Fibroblast of mammary gland (primary cell): Measurements from ENCODE around the gene ANKRD36.
"Not testable (repeated sequence)": the region's sequence is repeated elsewhere in the genome, so short reads cannot be mapped to it uniquely, and the experiment has no call there.

Source experiments
- DNase-seq: peaks from one replicate; pipeline ENCODE4 v3.0.0-alpha.2; 2010; ENCODE audit warnings: low read depth
- H3K4me3 ChIP-seq: 2 replicates; pipeline ENCODE4 v1.5.1; 2011; ENCODE audit warnings: low read depth, mild to moderate bottlenecking, low read length, moderate library complexity; ENCODE audit not compliant: control insufficient read depth
- TF ChIP-seq, protein P1 (sequence below): conservative IDR thresholded peaks from 2 replicates; pipeline ENCODE4 v1.5.1; 2011; ENCODE audit warnings: low read depth, low read length, inconsistent platforms; ENCODE audit not compliant: control insufficient read depth, insufficient read depth

Gene ANKRD36

GRCh38 chr2:97113050-97113881, at the start of gene ANKRD36:
Gene ANKRD36 (plus strand): TSS chr2:97113153. CDS start chr2:97113740, 587 bp downstream.
- peak; percentile 69 for DNase-seq
- peak within 1 kb of the TSS; percentile 71 for H3K4me3 ChIP-seq

DNA sequence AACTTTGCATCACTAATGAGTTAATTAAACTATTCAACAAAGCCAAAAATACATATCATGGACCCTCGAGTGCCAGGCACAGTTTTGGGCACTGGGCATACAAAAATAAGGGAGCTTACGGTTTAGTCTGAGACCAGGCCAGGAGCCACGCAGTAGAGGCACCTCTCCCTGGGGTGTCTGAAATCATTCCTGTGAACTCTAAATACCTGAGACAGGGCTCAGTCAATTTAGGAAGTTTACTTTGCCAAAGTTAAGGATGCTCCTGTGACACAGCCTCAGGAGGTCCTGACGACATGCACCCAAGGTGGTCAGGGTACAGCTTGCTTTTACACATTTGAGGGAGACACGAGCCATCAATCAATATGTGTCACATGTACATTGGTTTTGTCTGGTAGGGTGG, 46.9 kb upstream of the ANKRD36 start:
- not testable (repeated sequence) for H3K4me3 ChIP-seq, DNase-seq

DNA sequence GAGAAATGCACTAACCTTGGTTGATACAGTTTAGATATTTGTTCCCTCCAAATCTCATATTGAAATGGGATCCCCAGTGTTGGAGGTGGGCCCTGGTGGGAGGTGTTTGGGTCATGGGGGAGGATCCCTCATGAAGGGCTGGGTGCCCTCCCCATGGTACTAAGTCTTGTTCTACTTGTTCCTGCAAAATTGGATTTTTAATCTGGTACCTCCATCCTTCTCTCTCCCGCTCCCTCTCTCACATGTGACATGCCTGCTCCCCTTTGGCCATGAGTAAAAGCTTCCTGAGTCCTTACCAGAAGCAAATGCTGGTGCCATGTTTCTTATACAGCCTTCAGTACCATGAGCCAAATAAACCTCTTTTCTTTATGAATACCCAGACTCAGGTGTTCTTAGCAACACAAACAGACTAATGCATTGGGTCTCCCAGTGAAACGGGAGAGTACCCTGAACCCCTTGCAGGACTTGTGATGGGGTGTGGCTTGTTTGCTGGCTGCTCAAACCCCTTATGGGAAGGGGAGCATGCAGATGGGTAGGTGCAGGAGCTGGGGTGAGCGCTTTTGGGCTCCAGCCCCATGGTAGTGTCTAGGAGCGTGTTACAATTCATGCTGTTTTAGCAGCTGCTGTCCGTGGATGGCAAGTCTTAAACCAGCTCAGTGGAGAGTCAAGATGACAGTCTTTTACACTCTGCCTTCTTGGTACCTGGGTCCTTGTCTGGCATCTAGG, 45.5 kb upstream of the ANKRD36 start:
- DNase-seq: no peak
- H3K4me3 ChIP-seq: no peak overlapping the region
- TF ChIP-seq, protein P1, sequence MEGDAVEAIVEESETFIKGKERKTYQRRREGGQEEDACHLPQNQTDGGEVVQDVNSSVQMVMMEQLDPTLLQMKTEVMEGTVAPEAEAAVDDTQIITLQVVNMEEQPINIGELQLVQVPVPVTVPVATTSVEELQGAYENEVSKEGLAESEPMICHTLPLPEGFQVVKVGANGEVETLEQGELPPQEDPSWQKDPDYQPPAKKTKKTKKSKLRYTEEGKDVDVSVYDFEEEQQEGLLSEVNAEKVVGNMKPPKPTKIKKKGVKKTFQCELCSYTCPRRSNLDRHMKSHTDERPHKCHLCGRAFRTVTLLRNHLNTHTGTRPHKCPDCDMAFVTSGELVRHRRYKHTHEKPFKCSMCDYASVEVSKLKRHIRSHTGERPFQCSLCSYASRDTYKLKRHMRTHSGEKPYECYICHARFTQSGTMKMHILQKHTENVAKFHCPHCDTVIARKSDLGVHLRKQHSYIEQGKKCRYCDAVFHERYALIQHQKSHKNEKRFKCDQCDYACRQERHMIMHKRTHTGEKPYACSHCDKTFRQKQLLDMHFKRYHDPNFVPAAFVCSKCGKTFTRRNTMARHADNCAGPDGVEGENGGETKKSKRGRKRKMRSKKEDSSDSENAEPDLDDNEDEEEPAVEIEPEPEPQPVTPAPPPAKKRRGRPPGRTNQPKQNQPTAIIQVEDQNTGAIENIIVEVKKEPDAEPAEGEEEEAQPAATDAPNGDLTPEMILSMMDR: no peak

- DNase-seq: no peak
- TF ChIP-seq, protein P1: no peak
- H3K4me3 ChIP-seq: no peak overlapping the region
These were observed 44.9 kb upstream of the ANKRD36 start for GRCh38 chr2:97068074-97068473.

GRCh38 chr2:97068722-97069121, 44.2 kb upstream of the ANKRD36 start:
- not testable (repeated sequence) for DNase-seq, H3K4me3 ChIP-seq

DNA sequence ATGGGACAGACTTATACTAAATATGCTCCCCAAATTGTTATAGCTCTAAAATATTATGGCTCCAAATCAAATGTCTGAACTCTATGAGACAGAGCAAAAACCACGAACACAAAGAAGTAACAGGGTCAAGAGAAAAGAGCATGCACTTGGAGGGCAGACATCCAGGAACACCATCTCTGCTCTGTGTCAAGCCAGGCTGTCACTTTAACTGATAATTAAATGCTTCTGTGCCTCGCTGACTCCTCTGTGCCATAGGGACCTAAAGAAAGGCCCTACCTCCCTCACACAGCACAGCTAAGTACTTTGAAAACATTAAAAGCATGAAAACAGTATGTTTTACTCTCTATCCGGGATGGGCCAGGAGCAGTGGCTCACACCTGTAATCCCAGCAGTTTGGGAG, 42.0 kb upstream of the ANKRD36 start:
- not testable (repeated sequence) for DNase-seq, H3K4me3 ChIP-seq

GRCh38 chr2:97077213-97077612, 35.7 kb upstream of the ANKRD36 start:
- DNase-seq, H3K4me3 ChIP-seq: not testable (repeated sequence)

DNA sequence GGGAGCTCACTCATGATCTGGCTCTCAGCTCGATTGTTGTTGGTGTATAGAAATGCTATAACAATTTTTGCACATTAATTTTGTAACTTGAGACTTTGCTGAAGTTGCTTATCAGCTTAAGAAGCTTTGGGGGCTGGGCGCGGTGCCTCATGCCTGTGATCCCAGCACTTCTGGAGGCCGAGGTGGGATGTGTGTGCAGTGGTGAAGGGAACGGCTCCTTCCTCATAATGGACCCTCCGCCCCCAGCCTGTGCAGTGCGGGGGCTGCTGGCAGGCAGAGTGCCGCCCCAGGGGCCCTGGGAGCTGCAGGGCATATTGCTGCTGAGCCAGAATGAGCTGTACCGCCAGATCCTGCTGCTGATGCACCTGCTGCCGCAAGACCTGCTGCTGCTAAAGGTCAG, 32.1 kb upstream of the ANKRD36 start:
- H3K4me3 ChIP-seq, DNase-seq: not testable (repeated sequence)

- DNase-seq, H3K4me3 ChIP-seq: not testable (repeated sequence)
These were observed 30.7 kb upstream of the ANKRD36 start for GRCh38 chr2:97082206-97082605.

DNA sequence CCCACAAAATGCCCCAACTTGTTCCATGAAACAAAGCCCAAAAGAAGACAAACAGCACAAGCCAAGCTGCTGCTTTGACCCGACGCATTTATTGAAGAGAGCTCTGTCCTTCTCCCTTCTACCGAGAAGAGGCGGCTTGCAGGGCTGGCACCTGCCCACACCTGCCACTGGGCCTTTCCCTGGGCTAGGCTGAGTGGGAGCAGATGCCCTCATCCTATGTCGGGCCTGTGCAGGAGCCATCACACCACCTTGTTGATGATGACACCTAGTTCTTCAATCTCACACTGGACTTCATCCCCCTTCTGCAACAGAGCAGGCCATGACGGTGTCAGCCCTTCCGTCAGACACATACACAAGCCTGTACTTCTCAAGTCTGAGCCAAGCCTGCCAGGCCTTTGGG, 29.4 kb upstream of the ANKRD36 start:
- H3K4me3 ChIP-seq, DNase-seq: not testable (repeated sequence)

DNA sequence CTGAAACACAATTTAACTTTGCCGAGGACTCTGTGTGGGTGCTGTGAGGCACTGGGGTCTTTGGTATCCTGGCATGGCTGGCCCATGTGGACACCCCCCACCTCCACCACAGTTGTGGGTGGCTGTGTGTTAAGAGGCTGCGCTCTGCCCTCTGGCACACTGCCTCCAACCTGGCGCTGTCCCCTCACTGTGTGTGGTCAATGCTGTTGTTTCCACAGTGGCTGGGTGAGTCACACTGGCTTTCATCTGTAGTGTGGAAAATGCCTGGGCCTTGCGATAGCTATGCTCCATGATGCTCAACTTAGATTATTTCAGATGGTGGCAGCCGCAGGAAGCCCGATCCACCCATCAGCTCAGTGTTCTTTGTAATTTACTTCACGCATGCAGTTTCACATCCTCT, 27.9 kb upstream of the ANKRD36 start:
- H3K4me3 ChIP-seq, DNase-seq: not testable (repeated sequence)

DNA sequence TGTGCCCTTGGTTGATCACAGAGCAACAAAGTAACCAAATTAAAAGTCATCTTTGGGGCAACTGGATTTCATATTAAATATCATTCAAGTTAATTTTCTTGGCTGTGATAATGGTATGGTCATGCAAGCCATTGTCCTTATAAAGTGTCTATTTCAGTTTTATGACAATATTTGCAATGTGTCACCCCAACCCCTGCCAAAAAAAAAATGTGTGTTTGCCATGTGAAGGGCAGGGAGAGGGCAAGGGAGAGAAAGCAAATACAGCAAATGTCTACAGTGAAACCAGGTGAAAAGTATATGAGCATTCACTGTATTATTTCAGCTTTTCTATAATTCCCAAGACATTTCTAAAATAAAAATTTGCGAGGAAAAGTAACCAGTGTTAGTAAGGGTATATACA, 24.2 kb upstream of the ANKRD36 start:
- not testable (repeated sequence) for H3K4me3 ChIP-seq, DNase-seq

GRCh38 chr2:97092946-97093345, 20.0 kb upstream of the ANKRD36 start:
- not testable (repeated sequence) for H3K4me3 ChIP-seq, DNase-seq

DNA sequence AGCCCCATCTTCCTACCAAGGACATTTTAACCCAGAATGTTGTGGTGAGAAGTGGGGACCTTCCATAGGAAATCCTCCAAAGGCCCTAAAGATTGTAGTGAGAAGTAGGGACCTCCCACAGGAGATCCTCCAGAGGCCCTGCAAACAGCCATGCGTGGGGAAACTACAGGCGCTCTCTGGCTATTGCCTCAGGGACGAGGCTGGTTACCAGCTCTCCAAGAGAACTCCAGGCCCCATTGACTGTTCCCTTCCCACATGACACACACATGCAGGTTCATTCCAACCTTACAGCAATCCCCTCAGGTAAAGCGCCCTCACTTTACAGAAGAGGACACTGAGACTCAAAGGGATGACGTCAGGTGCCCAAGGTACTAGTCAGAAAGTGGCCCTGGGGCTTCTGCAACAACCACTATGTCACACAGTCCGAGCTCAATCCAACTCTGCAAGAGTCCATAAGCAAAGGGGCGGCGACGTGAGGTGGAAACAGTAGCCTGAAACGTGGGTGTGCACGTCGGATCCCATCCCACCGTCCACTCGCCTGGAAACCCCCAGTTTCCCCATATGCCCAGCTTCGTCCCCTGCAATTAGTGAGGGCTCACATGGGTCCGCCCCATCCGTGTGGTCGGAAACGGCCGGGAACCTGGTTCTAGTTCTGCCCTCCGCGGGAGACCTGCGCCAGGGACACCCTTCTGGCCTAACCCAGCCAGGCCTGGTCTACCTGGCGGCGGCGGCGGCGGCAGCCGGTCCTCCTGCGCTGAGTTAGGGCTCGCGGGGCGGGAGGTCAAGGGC, 18.8 kb upstream of the ANKRD36 start:
- H3K4me3 ChIP-seq, DNase-seq: not testable (repeated sequence)

GRCh38 chr2:97094772-97095611, 18.0 kb upstream of the ANKRD36 start, which contains the start of gene FAHD2B:
Gene FAHD2B (minus strand): TSS chr2:97094882. CDS start chr2:97091706, 3,176 bp downstream.
- peak within 1 kb of the TSS; percentile 12 for H3K4me3 ChIP-seq
- peak; percentile 47 for DNase-seq
